Right renal cortex interstitium (tissue), 3 donors: ENCODE results near the gene RBFA. TPM values are rescaled to one million over a fixed set of nuclear protein-coding genes. Genes with fewer than 3 reads are reported as not detected.

ENCODE experiments used
- DNase-seq, 3 donors: peaks; one replicate each; pipeline ENCODE4 v3.0.0-alpha.2; 2013; ENCODE audit warnings: low read depth in 3 of 3, low spot score in 2 of 3
- polyA plus RNA-seq, 3 donors: library from polyadenylated mRNA; unstranded; fragments of 120-200 nt; gene quantifications; one replicate each; pipeline ENCODE4 v1.2.1, GENCODE V29; 2013; ENCODE audit not compliant: insufficient read length in 3 of 3

The RBFA gene
- polyA plus RNA-seq, 3 donors: 25.5 to 29.0 (median 27.3) TPM

- DNase-seq: no peak
Observed at GRCh38 chr18:80068571-80069272, 34.5 kb downstream of the RBFA start.

GRCh38 chr18:80070825-80071224 lies 36.6 kb downstream of the RBFA start:
- DNase-seq: no peak

DNA sequence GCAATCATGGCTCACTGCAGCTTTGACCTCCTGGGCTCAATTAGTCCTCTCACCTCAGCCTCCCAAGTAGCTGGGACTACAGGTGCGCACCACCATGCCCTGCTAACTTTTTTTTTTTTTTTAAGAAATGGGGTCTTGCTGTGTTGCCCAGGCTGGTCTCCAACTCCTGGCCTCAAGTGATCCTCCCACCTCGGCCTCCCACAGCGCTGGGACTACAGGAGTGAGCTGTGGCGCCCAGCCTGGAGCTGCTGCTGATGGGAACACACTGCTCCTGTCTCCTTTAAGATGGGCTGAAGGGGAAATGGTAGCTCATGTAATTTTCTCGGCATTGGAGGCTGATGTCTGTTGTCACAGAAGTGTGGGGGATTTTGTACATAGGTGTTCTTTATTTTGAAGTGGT lies 39.9 kb downstream of the RBFA start:
- no peak for DNase-seq

GRCh38 chr18:80074697-80075096 lies 40.5 kb downstream of the RBFA start:
- no peak for DNase-seq

DNA sequence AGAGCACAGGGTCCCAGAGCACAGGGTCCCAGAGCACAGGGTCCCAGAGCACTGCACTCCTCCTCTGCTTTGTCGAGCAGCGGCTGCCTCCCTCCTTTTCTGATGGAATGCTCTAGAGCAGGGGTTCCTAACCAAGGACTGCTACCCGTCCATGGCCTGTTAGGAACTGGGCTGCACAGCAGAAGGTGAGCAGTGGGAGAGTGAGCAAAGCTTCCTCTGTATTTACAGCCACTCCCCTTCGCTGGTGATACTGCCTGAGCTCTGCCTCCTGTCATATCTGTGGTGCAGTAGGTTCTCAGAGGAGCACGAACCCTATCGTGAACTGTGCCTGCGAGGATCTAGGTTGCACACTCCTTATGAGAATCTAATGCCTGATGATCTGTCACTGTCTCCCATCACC lies 41.7 kb downstream of the RBFA start:
- no peak for DNase-seq

- no peak for DNase-seq
Observed at GRCh38 chr18:80076379-80076778, 42.1 kb downstream of the RBFA start.

DNA sequence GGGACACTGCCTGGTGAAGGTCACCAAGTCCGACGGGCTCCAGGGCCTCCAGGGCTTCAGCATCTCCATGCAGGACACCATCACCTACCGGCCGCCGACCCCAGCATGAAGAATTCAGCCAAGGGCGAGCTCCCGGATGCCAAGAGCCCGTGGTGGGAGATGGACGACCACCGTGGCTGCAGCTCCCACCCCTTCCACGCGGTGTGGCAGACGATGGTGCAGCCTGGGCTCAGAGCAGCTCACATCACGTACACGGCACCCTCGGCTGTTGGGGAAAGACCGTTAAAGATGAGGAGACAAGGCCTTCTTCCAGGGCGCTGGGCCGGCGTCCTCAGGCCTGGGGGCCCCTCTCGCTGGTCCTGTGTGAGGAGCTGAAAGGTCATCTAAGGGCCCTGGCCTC lies 43.6 kb downstream of the RBFA start:
- no peak for DNase-seq

Other genes starting within 250 kb of the RBFA start
- gene KCNG2, start 236.5 kb upstream of the RBFA start, polyA plus RNA-seq: under 1 TPM in 2 of 3 donors, not detected in 1; 0.15 to 0.17 TPM
- 10 to 100 TPM; 18.2 to 20.8 (median 20.3) TPM for gene SLC66A2, start 82.8 kb upstream of the RBFA start, polyA plus RNA-seq
- 10 to 100 TPM; 15.9 to 19.3 (median 18.7) TPM for gene HSBP1L1, start 69.8 kb upstream of the RBFA start, polyA plus RNA-seq
- 10 to 100 TPM; 78.1 to 88.4 (median 80.6) TPM for gene TXNL4A, start 45.9 kb upstream of the RBFA start, polyA plus RNA-seq
- 10 to 100 TPM; 24.4 to 25.5 (median 24.7) TPM for gene ADNP2, start 74.8 kb downstream of the RBFA start, polyA plus RNA-seq
- 10 to 100 TPM; 30.2 to 31.0 (median 31.0) TPM for gene PARD6G, start 213.1 kb downstream of the RBFA start, polyA plus RNA-seq